Suprapubic skin (tissue), 4 donors: ENCODE data around the gene NR3C1.

Source experiments
- EP300 ChIP-seq: sonication (generic); formaldehyde crosslinking; IDR thresholded peaks from one replicate; pipeline ENCODE4 v1.6.1; 2017; ENCODE audit warnings: antibody characterized with exemption
- POLR2A ChIP-seq, 2 donors: fragments of 450-650 bp; IDR thresholded peaks; one replicate each; pipeline ENCODE4 v1.6.1; 2017; ENCODE audit warnings: antibody characterized with exemption in 2 of 2, mild to moderate bottlenecking in 2 of 2, moderate library complexity in 2 of 2
- POLR2AphosphoS5 ChIP-seq, 3 donors: sonication (generic); formaldehyde crosslinking; IDR thresholded peaks; one replicate each; pipeline ENCODE4 v1.6.1; 2017; ENCODE audit warnings: antibody characterized with exemption in 3 of 3
- TF ChIP-seq, protein P1 (sequence below), 2 donors: fragments of 200-600 bp in 1 of 2; fragments of 450-650 bp in 1 of 2; sonication (generic) in 1 of 2; IDR thresholded peaks; one replicate each; pipeline ENCODE4 v1.5.1; 2016 to 2019; ENCODE audit warnings: antibody characterized with exemption in 2 of 2, mild to moderate bottlenecking in 1 of 2, moderate library complexity in 1 of 2

DNA sequence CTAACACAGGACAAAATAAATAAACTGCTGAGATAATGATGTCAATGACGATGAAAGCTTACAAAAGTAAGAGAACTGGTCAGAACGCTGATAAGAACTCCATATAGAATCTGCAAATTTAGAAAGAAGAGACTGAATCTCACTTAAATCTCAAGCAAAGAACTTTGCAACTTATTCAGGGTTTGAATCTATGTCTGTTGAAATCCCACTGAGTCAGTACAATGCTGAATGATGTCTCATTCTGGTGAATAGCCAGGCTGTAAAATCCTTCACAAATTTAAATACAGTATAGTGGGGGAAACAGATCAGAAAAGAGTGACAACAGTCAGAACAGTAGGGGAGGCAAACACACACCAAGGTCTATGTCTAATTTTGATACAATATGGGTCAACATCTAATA, 38.9 kb upstream of the NR3C1 start:
- TF ChIP-seq POLR2A (IDR thresholded peaks at IDR 0.05) (no peak), POLR2AphosphoS5 (IDR thresholded peaks at IDR 0.05) (no peak), EP300 (no peak)
- TF ChIP-seq, protein P1, sequence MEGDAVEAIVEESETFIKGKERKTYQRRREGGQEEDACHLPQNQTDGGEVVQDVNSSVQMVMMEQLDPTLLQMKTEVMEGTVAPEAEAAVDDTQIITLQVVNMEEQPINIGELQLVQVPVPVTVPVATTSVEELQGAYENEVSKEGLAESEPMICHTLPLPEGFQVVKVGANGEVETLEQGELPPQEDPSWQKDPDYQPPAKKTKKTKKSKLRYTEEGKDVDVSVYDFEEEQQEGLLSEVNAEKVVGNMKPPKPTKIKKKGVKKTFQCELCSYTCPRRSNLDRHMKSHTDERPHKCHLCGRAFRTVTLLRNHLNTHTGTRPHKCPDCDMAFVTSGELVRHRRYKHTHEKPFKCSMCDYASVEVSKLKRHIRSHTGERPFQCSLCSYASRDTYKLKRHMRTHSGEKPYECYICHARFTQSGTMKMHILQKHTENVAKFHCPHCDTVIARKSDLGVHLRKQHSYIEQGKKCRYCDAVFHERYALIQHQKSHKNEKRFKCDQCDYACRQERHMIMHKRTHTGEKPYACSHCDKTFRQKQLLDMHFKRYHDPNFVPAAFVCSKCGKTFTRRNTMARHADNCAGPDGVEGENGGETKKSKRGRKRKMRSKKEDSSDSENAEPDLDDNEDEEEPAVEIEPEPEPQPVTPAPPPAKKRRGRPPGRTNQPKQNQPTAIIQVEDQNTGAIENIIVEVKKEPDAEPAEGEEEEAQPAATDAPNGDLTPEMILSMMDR (IDR thresholded peaks at IDR 0.05) = no peak
